ENCODE data around the gene PALLD. TPM values are rescaled to one million over a fixed set of nuclear protein-coding genes. Genes with fewer than 3 reads are reported as not detected.
A peak's percentile ranks its signal among the peaks of the same experiment; 100 is the strongest.

PALLD gene
- total and polyA plus RNA-seq, 3 donors from 2014 or later: 138 to 156 (median 146) TPM

GRCh38 chr4:168864821-168865541 is 368.1 kb downstream of the PALLD start:
- TF ChIP-seq POLR2A (IDR thresholded peaks at IDR 0.05): no peak
- TF ChIP-seq CTCF (IDR thresholded peaks at IDR 0.05): peak in 2 of 3 experiments; percentile 10 to 13
- Histone ChIP-seq H3K4me3 (no peak overlapping the region), H3K36me3 (ENCODE audit: low read depth, missing control alignments) (no peaks in the 10 kb centered on the region), H3K4me1 (peaks cover 32% of the 10 kb centered on the region), H3K27me3 (no peaks in the 10 kb centered on the region), H3K27ac (peak overlapping the region; percentile 71 to 74), H3K9me3 (no peaks in the 10 kb centered on the region)
- WGBS, 2 donors: 47 to 52% methylated on average over 5 of the region's 5 CpGs
- no peak for DNase-seq
- intact Hi-C loops (cut with DNase I; ENCODE audit: low total_unique reads): no loop called here

- no peak for DNase-seq
- TF ChIP-seq POLR2A (IDR thresholded peaks at IDR 0.05): no peak
- no peak for TF ChIP-seq CTCF (IDR thresholded peaks at IDR 0.05)
- no peaks in the 10 kb centered on the region for H3K27me3 ChIP-seq
- intact Hi-C loops (cut with DNase I; ENCODE audit: low total_unique reads): no loop called here
- no peak overlapping the region for H3K4me3 ChIP-seq
- H3K27ac ChIP-seq: peak overlapping the region; percentile 71 to 74
- H3K36me3 ChIP-seq (ENCODE audit: low read depth, missing control alignments): no peaks in the 10 kb centered on the region
- H3K9me3 ChIP-seq: no peaks in the 10 kb centered on the region
- 71 to 72% methylated on average over 3 of the region's 3 CpGs for WGBS, 2 donors
- peaks cover 24% of the 10 kb centered on the region for H3K4me1 ChIP-seq
Measured at GRCh38 chr4:168865854-168866253, 369.0 kb downstream of the PALLD start.

- Histone ChIP-seq H3K4me1 (peaks cover 24% of the 10 kb centered on the region), H3K27me3 (no peaks in the 10 kb centered on the region), H3K9me3 (no peaks in the 10 kb centered on the region), H3K36me3 (ENCODE audit: low read depth, missing control alignments) (no peaks in the 10 kb centered on the region), H3K27ac (peak overlapping the region in 1 of 2 donors; percentile 74), H3K4me3 (no peak overlapping the region)
- no peak for DNase-seq
- intact Hi-C loops (cut with DNase I; ENCODE audit: low total_unique reads): no loop called here
- TF ChIP-seq CTCF (IDR thresholded peaks at IDR 0.05): no peak
- TF ChIP-seq POLR2A (IDR thresholded peaks at IDR 0.05): no peak
- 93 to 96% methylated on average over 4 of the region's 4 CpGs for WGBS, 2 donors
Measured at GRCh38 chr4:168866635-168867034, 369.8 kb downstream of the PALLD start.

GRCh38 chr4:168867128-168867527 is 370.3 kb downstream of the PALLD start:
- no peak for DNase-seq
- no peaks in the 10 kb centered on the region for H3K36me3 ChIP-seq (ENCODE audit: low read depth, missing control alignments)
- intact Hi-C loops (cut with DNase I; ENCODE audit: low total_unique reads): no loop called here
- TF ChIP-seq POLR2A (IDR thresholded peaks at IDR 0.05) (no peak), CTCF (IDR thresholded peaks at IDR 0.05) (no peak)
- no peak overlapping the region for H3K27ac ChIP-seq
- WGBS, 2 donors: 91 to 92% methylated on average over 2 of the region's 2 CpGs
- no peaks in the 10 kb centered on the region for H3K9me3 ChIP-seq
- H3K4me3 ChIP-seq: no peak overlapping the region
- H3K27me3 ChIP-seq: no peaks in the 10 kb centered on the region
- peaks cover 24% of the 10 kb centered on the region for H3K4me1 ChIP-seq

Measured in testis (tissue), 3 donors.